Activated CD4-positive, alpha-beta T cell treated with anti-CD3 and anti-CD28 coated beads, Interleukin-2, Interleukin-6, amounts not matched to agents 100 ng/mL and 50 ng/mL, durations not matched to agents 16 hours and 8 hours (primary cell): Measurements from ENCODE around the gene TRIM23.

Experiments
- DNase-seq: peaks from one replicate; pipeline ENCODE4 v3.0.0-alpha.2; 2020

The TRIM23 gene

GRCh38 chr5:65562731-65563701, 61.1 kb downstream of the TRIM23 start, which contains the start of the genes CENPK and PPWD1:
TSS of gene CENPK (minus strand) at chr5:65563168. CDS start at chr5:65554907, 8,261 bp downstream.
TSS of gene PPWD1 (plus strand) at chr5:65563296. CDS start at chr5:65563311, 15 bp downstream.
- peak; percentile 97 for DNase-seq

GRCh38 chr5:65556718-65557117, 67.4 kb downstream of the TRIM23 start:
- no peak for DNase-seq

- DNase-seq: no peak
These were observed 68.0 kb downstream of the TRIM23 start for GRCh38 chr5:65556181-65556580.

GRCh38 chr5:65555287-65555686, 68.8 kb downstream of the TRIM23 start:
- DNase-seq: no peak

GRCh38 chr5:65553941-65554340, 70.2 kb downstream of the TRIM23 start:
- no peak for DNase-seq

- peak; percentile 79 for DNase-seq
These were observed 75.9 kb downstream of the TRIM23 start for GRCh38 chr5:65548281-65548680.

GRCh38 chr5:65546141-65546540, 78.0 kb downstream of the TRIM23 start:
- DNase-seq: no peak

- DNase-seq: no peak
These were observed 79.7 kb downstream of the TRIM23 start for GRCh38 chr5:65544473-65544872.

GRCh38 chr5:65539827-65540226, 84.3 kb downstream of the TRIM23 start:
- no peak for DNase-seq
